ENCODE measurements around the gene GALNT17. TPM values are rescaled to one million over a fixed set of nuclear protein-coding genes. Genes with fewer than 3 reads are reported as not detected.

The GALNT17 gene
- total RNA-seq, 2 donors from 2014 or later, result 0.82 to 4.0 TPM

- DNase-seq (ENCODE audit: low spot score), result no peak
- no peaks in the 10 kb centered on the region for H3K4me1 ChIP-seq
- H3K27ac ChIP-seq, result no peak overlapping the region
- no peak for TF ChIP-seq CTCF (IDR thresholded peaks at IDR 0.05)
- no peaks in the 10 kb centered on the region for H3K9me3 ChIP-seq
- H3K4me3 ChIP-seq, result no peak overlapping the region
- no peaks in the 10 kb centered on the region for H3K27me3 ChIP-seq
- H3K36me3 ChIP-seq, result no peaks in the 10 kb centered on the region
Measured at GRCh38 chr7:71191771-71192170, 59.8 kb downstream of the GALNT17 start.

- Histone ChIP-seq H3K4me1 (no peaks in the 10 kb centered on the region), H3K27me3 (no peaks in the 10 kb centered on the region), H3K9me3 (no peaks in the 10 kb centered on the region), H3K27ac (no peak overlapping the region), H3K36me3 (no peaks in the 10 kb centered on the region), H3K4me3 (no peak overlapping the region)
- DNase-seq (ENCODE audit: low spot score), result no peak
- TF ChIP-seq CTCF (IDR thresholded peaks at IDR 0.05), result no peak
Measured at GRCh38 chr7:71193099-71193810, 61.3 kb downstream of the GALNT17 start.

DNA sequence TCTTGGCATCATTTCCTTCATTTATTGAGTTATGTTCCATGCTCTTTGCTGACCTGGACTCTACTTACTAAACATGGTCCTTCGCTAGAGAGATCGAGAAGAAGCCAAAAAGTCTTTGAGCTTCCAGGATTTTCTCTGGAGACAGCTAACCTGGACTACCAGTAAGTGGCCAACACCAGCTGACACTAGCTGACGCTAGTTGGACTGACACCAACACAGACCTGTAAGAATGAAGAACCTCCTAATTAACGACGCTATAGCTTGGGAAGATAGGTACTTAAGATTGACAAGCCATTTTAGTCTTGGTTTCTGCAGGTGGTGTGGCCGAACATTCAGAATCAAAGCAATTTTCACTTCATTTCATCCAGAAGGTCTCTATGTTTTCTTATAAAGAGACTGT is 66.4 kb downstream of the GALNT17 start:
- Histone ChIP-seq H3K27ac (no peak overlapping the region), H3K4me3 (no peak overlapping the region)

GRCh38 chr7:71198887-71199286 is 66.9 kb downstream of the GALNT17 start:
- Histone ChIP-seq H3K4me1 (no peaks in the 10 kb centered on the region), H3K9me3 (peaks cover 0 to 4% of the 10 kb centered on the region in 2 donors), H3K27me3 (no peaks in the 10 kb centered on the region), H3K4me3 (no peak overlapping the region), H3K36me3 (no peaks in the 10 kb centered on the region), H3K27ac (no peak overlapping the region)
- no peak for DNase-seq (ENCODE audit: low spot score)
- no peak for TF ChIP-seq CTCF (IDR thresholded peaks at IDR 0.05)

More for the DNA sequence above, 66.4 kb downstream of the GALNT17 start:
- no peaks in the 10 kb centered on the region for H3K27me3 ChIP-seq
- no peaks in the 10 kb centered on the region for H3K36me3 ChIP-seq
- no peaks in the 10 kb centered on the region for H3K4me1 ChIP-seq
- TF ChIP-seq CTCF (IDR thresholded peaks at IDR 0.05), result no peak
- DNase-seq (ENCODE audit: low spot score), result no peak
- no peaks in the 10 kb centered on the region for H3K9me3 ChIP-seq

DNA sequence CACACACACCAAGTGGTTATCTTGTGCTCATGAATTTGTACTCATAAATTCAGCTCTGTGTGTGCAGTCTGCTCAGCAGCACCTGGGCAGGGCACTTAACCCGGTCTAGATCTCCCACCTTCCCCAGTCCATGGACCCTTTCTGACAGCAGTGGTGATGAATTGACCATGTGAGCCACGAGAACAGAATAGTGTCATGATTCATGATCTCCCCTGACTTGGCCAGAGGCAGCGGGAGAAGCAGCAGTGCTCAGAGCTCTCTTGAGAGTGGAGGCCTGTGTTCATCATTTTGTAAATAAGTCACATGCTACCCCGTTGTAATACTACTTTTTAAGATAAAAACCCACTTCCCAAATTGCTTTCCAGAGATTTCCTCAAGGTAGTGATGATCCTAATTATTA is 74.2 kb downstream of the GALNT17 start:
- no peaks in the 10 kb centered on the region for H3K4me1 ChIP-seq

More for the DNA sequence above, 74.2 kb downstream of the GALNT17 start:
- Histone ChIP-seq H3K4me3 (no peak overlapping the region), H3K9me3 (peaks cover 0 to 13% of the 10 kb centered on the region in 2 donors), H3K36me3 (no peaks in the 10 kb centered on the region), H3K27me3 (no peaks in the 10 kb centered on the region), H3K27ac (no peak overlapping the region)
- no peak for TF ChIP-seq CTCF (IDR thresholded peaks at IDR 0.05)
- DNase-seq (ENCODE audit: low spot score), result no peak
